Measurements from ENCODE around the gene PTPN4. TPM values are rescaled to one million over a fixed set of nuclear protein-coding genes. Genes with fewer than 3 reads are reported as not detected.

PTPN4 gene
- total RNA-seq, 1 experiment from 2014 or later, result 80.5 TPM

DNA sequence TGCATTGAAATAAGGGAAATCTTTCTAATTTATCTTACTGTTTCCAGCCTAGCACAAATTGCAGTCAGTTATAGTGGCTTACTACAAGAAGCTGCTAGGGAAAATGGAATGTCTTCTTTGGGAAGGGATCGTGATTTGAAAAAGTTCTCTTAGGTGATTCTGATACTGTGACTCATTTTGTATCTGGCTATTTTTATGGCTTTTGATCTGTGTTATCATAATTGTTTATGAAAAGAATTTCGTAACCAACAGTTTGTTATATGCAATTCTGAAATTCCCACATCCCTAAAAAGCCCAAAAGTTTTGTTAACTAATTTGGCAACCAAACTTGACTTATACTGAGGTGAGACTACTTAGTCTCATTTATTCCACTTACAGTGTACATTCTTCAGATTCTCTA is 12.4 kb downstream of the PTPN4 start:
- no peak overlapping the region for H3K4ac ChIP-seq (ENCODE audit: low read depth, low read length)
- no peaks in the 10 kb centered on the region for H4K20me1 ChIP-seq (ENCODE audit: control insufficient read depth, insufficient read depth, insufficient read length)
- no peak overlapping the region for H3K27ac ChIP-seq (ENCODE audit: insufficient read length, low read depth, low read length)
- H3K9me3 ChIP-seq (ENCODE audit: control insufficient read depth, low read depth, low read length), result no peaks in the 10 kb centered on the region
- TF ChIP-seq, protein P1, sequence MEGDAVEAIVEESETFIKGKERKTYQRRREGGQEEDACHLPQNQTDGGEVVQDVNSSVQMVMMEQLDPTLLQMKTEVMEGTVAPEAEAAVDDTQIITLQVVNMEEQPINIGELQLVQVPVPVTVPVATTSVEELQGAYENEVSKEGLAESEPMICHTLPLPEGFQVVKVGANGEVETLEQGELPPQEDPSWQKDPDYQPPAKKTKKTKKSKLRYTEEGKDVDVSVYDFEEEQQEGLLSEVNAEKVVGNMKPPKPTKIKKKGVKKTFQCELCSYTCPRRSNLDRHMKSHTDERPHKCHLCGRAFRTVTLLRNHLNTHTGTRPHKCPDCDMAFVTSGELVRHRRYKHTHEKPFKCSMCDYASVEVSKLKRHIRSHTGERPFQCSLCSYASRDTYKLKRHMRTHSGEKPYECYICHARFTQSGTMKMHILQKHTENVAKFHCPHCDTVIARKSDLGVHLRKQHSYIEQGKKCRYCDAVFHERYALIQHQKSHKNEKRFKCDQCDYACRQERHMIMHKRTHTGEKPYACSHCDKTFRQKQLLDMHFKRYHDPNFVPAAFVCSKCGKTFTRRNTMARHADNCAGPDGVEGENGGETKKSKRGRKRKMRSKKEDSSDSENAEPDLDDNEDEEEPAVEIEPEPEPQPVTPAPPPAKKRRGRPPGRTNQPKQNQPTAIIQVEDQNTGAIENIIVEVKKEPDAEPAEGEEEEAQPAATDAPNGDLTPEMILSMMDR (conservative IDR thresholded peaks at IDR 0.05), result no peak
- H4K91ac ChIP-seq (ENCODE audit: insufficient read length, low read depth, low read length), result no peak overlapping the region
- H2BK5ac ChIP-seq (ENCODE audit: insufficient read length, low read length), result no peak overlapping the region
- Mint-ChIP-seq H3K27me3 (ENCODE audit: low read depth) (no peaks in the 10 kb centered on the region), H3K4me3 (no peak overlapping the region), H3K27ac (no peak overlapping the region), H3K36me3 (ENCODE audit: insufficient read depth in 1 of 3, low read depth in 3 of 3) (peaks cover 0 to 4% (median 0%) of the 10 kb centered on the region in 3 experiments; a peak in 3 of 7 replicates), H3K4me1 (peaks cover 18 to 26% of the 10 kb centered on the region in 2 experiments), H3K9me3 (no peaks in the 10 kb centered on the region)
- H2BK120ac ChIP-seq (ENCODE audit: low read depth, low read length, poor library complexity, severe bottlenecking), result no peak overlapping the region
- no peak overlapping the region for H3K14ac ChIP-seq (ENCODE audit: insufficient read depth, low read length)
- no peak for DNase-seq
- H3K79me1 ChIP-seq (ENCODE audit: insufficient read depth, low read depth, low read length, poor library complexity, severe bottlenecking), result peaks cover 6% of the 10 kb centered on the region
- no peak overlapping the region for H3K23ac ChIP-seq (ENCODE audit: insufficient read length, low read depth, low read length)
- no peak overlapping the region for H3K18ac ChIP-seq (ENCODE audit: insufficient read length, low read depth, low read length)
- H2BK20ac ChIP-seq (ENCODE audit: low read depth, low read length, poor library complexity, severe bottlenecking), result no peak overlapping the region
- no peak overlapping the region for H3T11ph ChIP-seq (ENCODE audit: low read length)
- no peak overlapping the region for H3K9ac ChIP-seq (ENCODE audit: extremely low read depth, insufficient read length, low read length)
- no peak overlapping the region for H3K56ac ChIP-seq (ENCODE audit: insufficient read length, low read depth, low read length)
- H3K4me1 ChIP-seq (ENCODE audit: insufficient read depth, low read length), result peaks cover 4% of the 10 kb centered on the region; the same call in 1 of the 2 replicates
- no peaks in the 10 kb centered on the region for H3K27me3 ChIP-seq (ENCODE audit: insufficient read depth, low read length)
- no peak overlapping the region for H2BK12ac ChIP-seq (ENCODE audit: insufficient read length, low read depth, low read length)
- H2AFZ ChIP-seq (ENCODE audit: low read length), result no peak overlapping the region
- H4K8ac ChIP-seq (replicated peaks; ENCODE audit: insufficient read length, low read depth, low read length), result no peak overlapping the region
- no peak overlapping the region for H3K4me2 ChIP-seq (ENCODE audit: insufficient read depth, insufficient read length, low read length)
- no peaks in the 10 kb centered on the region for H3K23me2 ChIP-seq (ENCODE audit: insufficient read length, low read depth, low read length, poor library complexity, severe bottlenecking)
- no peak overlapping the region for H2AK5ac ChIP-seq (ENCODE audit: insufficient read length, low read length)
- no peak overlapping the region for H4K5ac ChIP-seq (ENCODE audit: insufficient read length, low read depth, low read length)
- WGBS (ENCODE audit: extremely low coverage, insufficient read length, low lambda C conversion rate), result no CpG with 5 or more reads among the region's 2 CpGs
- peaks cover 40% of the 10 kb centered on the region for H3K79me2 ChIP-seq (ENCODE audit: insufficient read depth, low read length)
- no peak overlapping the region for H2BK15ac ChIP-seq (ENCODE audit: low read depth, low read length)
